MM.1S (cell line): ENCODE results near the gene MKKS.

ENCODE experiments used
- DNase-seq: peaks from one replicate; pipeline ENCODE4 v3.0.0-alpha.2; 2015
- H2AFZ ChIP-seq: fragments of 300-600 bp; sonication (generic); 2 replicates; pipeline ENCODE4 v1.6.0; 2016; ENCODE audit warnings: antibody characterized with exemption, low read length
- H3F3A ChIP-seq: fragments of 300-600 bp; sonication (generic); 2 replicates; pipeline ENCODE4 v1.6.1; 2016; ENCODE audit warnings: mild to moderate bottlenecking, antibody characterized with exemption, low read length, moderate library complexity, mixed read lengths; ENCODE audit not compliant: insufficient read depth
- H3K27ac ChIP-seq: fragments of 300-600 bp; sonication (generic); 2 replicates; pipeline ENCODE4 v1.5.1; 2016; ENCODE audit warnings: mild to moderate bottlenecking, low read length
- H3K27me3 ChIP-seq: fragments of 300-600 bp; sonication (generic); replicated peaks from 2 replicates; pipeline ENCODE4 v1.6.0; 2016; ENCODE audit warnings: low read length; ENCODE audit not compliant: insufficient read depth
- H3K36me3 ChIP-seq: fragments of 300-600 bp; sonication (generic); replicated peaks from 2 replicates; pipeline ENCODE4 v1.6.1; 2016; ENCODE audit warnings: mild to moderate bottlenecking, low read length, mixed read lengths; ENCODE audit not compliant: insufficient read depth
- H3K4me1 ChIP-seq: fragments of 300-600 bp; sonication (generic); 2 replicates; pipeline ENCODE4 v1.6.1; 2016; ENCODE audit warnings: low read length, mixed read lengths
- H3K4me2 ChIP-seq: fragments of 300-600 bp; sonication (generic); 2 replicates; pipeline ENCODE4 v1.6.0; 2016; ENCODE audit warnings: low read depth, low read length
- H3K4me3 ChIP-seq: fragments of 300-600 bp; sonication (generic); 2 replicates; pipeline ENCODE4 v1.5.1; 2016; ENCODE audit warnings: low read length, mixed read lengths
- H3K79me2 ChIP-seq: fragments of 300-600 bp; sonication (generic); 2 replicates; pipeline ENCODE4 v1.6.1; 2016; ENCODE audit warnings: mixed run types, low read length, mixed read lengths
- H3K9ac ChIP-seq: fragments of 300-600 bp; sonication (generic); 2 replicates; pipeline ENCODE4 v1.6.1; 2016; ENCODE audit warnings: low read length, mixed read lengths
- H3K9me2 ChIP-seq: fragments of 300-600 bp; sonication (generic); replicated peaks from 2 replicates; pipeline ENCODE4 v1.6.1; 2016; ENCODE audit warnings: mild to moderate bottlenecking, low read length, mixed read lengths; ENCODE audit not compliant: insufficient read depth
- H3K9me3 ChIP-seq: fragments of 300-600 bp; sonication (generic); replicated peaks from 2 replicates; pipeline ENCODE4 v1.6.1; 2016; ENCODE audit warnings: mild to moderate bottlenecking, low read length, mixed read lengths; ENCODE audit not compliant: insufficient read depth
- H4K20me1 ChIP-seq: fragments of 300-600 bp; sonication (generic); 2 replicates; pipeline ENCODE4 v1.6.1; 2016; ENCODE audit warnings: mild to moderate bottlenecking, low read length, moderate library complexity, mixed read lengths; ENCODE audit not compliant: insufficient read depth
- EZH2 ChIP-seq: fragments of 300-600 bp; sonication (generic); optimal IDR thresholded peaks from 2 replicates; pipeline ENCODE3; 2017; ENCODE audit warnings: low read depth, mild to moderate bottlenecking, antibody characterized with exemption, low read length, mixed read lengths
- EZH2phosphoT487 ChIP-seq: fragments of 300-600 bp; sonication (generic); IDR thresholded peaks from 2 replicates; pipeline ENCODE4 v1.6.1; 2018; ENCODE audit warnings: antibody characterized with exemption, low read length
- TF ChIP-seq, protein P1 (sequence below): fragments of 300-600 bp; sonication (generic); IDR thresholded peaks from 2 replicates; pipeline ENCODE4 v1.5.1; 2016; ENCODE audit warnings: antibody characterized with exemption, low read length, mixed read lengths

Gene MKKS

DNA sequence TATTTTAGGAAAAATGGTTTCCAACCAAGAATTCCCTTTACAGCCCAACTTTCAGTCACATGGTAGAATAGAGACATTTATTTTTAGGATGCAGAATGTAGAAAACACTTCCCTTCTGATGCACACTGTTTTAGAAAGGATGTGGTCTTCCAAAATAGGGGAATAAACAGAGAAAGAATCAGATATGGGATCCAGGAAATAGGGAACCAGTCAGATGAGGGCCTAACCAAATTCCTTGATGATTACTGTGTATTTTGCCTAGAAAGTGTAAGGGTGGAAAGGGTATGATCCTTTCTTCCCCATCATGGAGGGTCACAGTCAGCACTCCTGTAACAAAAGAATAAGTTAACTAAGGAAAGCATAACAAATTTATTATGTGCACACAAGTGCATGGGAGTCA, 28.5 kb upstream of the MKKS start:
- H3K9me3 ChIP-seq: no peaks in the 10 kb centered on the region
- no peak for TF ChIP-seq EZH2
- TF ChIP-seq EZH2phosphoT487: no peak
- TF ChIP-seq, protein P1, sequence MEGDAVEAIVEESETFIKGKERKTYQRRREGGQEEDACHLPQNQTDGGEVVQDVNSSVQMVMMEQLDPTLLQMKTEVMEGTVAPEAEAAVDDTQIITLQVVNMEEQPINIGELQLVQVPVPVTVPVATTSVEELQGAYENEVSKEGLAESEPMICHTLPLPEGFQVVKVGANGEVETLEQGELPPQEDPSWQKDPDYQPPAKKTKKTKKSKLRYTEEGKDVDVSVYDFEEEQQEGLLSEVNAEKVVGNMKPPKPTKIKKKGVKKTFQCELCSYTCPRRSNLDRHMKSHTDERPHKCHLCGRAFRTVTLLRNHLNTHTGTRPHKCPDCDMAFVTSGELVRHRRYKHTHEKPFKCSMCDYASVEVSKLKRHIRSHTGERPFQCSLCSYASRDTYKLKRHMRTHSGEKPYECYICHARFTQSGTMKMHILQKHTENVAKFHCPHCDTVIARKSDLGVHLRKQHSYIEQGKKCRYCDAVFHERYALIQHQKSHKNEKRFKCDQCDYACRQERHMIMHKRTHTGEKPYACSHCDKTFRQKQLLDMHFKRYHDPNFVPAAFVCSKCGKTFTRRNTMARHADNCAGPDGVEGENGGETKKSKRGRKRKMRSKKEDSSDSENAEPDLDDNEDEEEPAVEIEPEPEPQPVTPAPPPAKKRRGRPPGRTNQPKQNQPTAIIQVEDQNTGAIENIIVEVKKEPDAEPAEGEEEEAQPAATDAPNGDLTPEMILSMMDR: no peak
- no peak overlapping the region for H3K27ac ChIP-seq
- H3K79me2 ChIP-seq: no peaks in the 10 kb centered on the region
- no peak overlapping the region for H3K4me3 ChIP-seq
- DNase-seq: no peak
- H3K9me2 ChIP-seq: no peaks in the 10 kb centered on the region
- no peaks in the 10 kb centered on the region for H3K4me1 ChIP-seq
- no peak overlapping the region for H3K9ac ChIP-seq
- no peaks in the 10 kb centered on the region for H3K27me3 ChIP-seq
- H2AFZ ChIP-seq: no peak overlapping the region
- H3K4me2 ChIP-seq: no peak overlapping the region
- no peaks in the 10 kb centered on the region for H3F3A ChIP-seq
- H4K20me1 ChIP-seq: no peaks in the 10 kb centered on the region
- H3K36me3 ChIP-seq: no peaks in the 10 kb centered on the region

DNA sequence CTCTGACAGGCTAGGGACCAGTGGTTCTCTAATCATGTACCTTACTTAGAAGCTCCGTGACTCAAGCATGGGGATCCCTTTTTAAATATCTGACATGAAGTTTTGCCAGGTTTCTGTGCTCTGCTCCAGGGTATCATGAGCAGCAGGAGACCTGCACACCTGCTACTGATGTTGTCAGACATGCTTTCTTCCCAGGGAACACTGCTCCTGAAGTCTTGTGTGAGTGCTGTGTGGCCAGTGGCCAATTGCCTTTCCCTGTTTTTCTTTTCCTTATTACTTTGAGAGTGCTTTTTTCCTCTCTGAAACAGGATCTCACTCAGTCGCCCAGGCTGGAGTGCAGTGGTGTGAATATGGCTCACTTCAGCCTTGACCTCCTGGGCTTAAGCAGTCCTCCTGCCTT, 27.5 kb upstream of the MKKS start:
- no peaks in the 10 kb centered on the region for H3K4me1 ChIP-seq
- no peak overlapping the region for H3K4me2 ChIP-seq
- no peak overlapping the region for H3K27ac ChIP-seq
- no peaks in the 10 kb centered on the region for H3F3A ChIP-seq
- H3K4me3 ChIP-seq: no peak overlapping the region
- H3K9me3 ChIP-seq: no peaks in the 10 kb centered on the region
- no peak overlapping the region for H3K9ac ChIP-seq
- H4K20me1 ChIP-seq: no peaks in the 10 kb centered on the region
- H3K9me2 ChIP-seq: no peaks in the 10 kb centered on the region
- no peaks in the 10 kb centered on the region for H3K27me3 ChIP-seq
- 0 out of 2 replicates have a peak, but pooled peaks cover 2% of the 10 kb centered on the region for H3K79me2 ChIP-seq
- H3K36me3 ChIP-seq: no peaks in the 10 kb centered on the region
- DNase-seq: no peak
- no peak overlapping the region for H2AFZ ChIP-seq
- TF ChIP-seq, protein P1: no peak
- TF ChIP-seq EZH2phosphoT487 (no peak), EZH2 (no peak)

GRCh38 chr20:10454151-10454750, 20.2 kb upstream of the MKKS start:
- H3K9ac ChIP-seq: no peak overlapping the region
- no peak overlapping the region; the same call in 1 of the 2 replicates for H3K27ac ChIP-seq
- no peak for TF ChIP-seq EZH2phosphoT487
- TF ChIP-seq EZH2: no peak
- TF ChIP-seq, protein P1: no peak
- DNase-seq: peak; percentile 22
- no peaks in the 10 kb centered on the region for H3K27me3 ChIP-seq
- H3K9me2 ChIP-seq: no peaks in the 10 kb centered on the region
- no peaks in the 10 kb centered on the region for H3K9me3 ChIP-seq
- H3K79me2 ChIP-seq: 0 out of 2 replicates have a peak, but pooled peaks cover 2% of the 10 kb centered on the region
- H3K4me2 ChIP-seq: peak overlapping the region; percentile 25; the same call in 1 of the 2 replicates
- H3F3A ChIP-seq: peaks cover 15% of the 10 kb centered on the region
- H3K4me1 ChIP-seq: peaks cover 20% of the 10 kb centered on the region
- H3K36me3 ChIP-seq: no peaks in the 10 kb centered on the region
- H4K20me1 ChIP-seq: no peaks in the 10 kb centered on the region
- no peak overlapping the region for H3K4me3 ChIP-seq
- H2AFZ ChIP-seq: no peak overlapping the region
